Heart left ventricle (tissue), 13 donors: Measurements from ENCODE around the gene LENG9.

Source experiments
- CTCF ChIP-seq, 12 donors: fragments of 200-600 bp; sonication (generic) in 4 of 12; IDR thresholded peaks; one replicate each; pipeline versions ENCODE4 v1.5.0 to v1.8.0; 2018 to 2022; ENCODE audit warnings: antibody characterized with exemption in 12 of 12, mild to moderate bottlenecking in 5 of 12
- POLR2A ChIP-seq, 2 donors: fragments of 450-650 bp; IDR thresholded peaks; one replicate each; pipeline ENCODE4 v1.6.1; 2017; ENCODE audit warnings: antibody characterized with exemption in 2 of 2, mild to moderate bottlenecking in 2 of 2, moderate library complexity in 2 of 2
- donor health status: ischemic (EF 13 %, LVEDD 7.1; RV severe dilation, severe dysfunction).
- donor health status: DM: no; HTN: yes; CAD: no.
- donor health status: DM: no; HTN: no; CAD: no.
- donor health status: ischemic (EF 25% LVEDD 6.9; RV normal size, moderate dysfunction).
- donor health status: ischemic (EF 25% LVEDD 5.7; RV mildly dilated, moderate dysfunction).
- donor health status: ischemic (EF 35%, LVEDD 5.7; RV mildly dilated, moderate dysfunction).
- donor health status: nonischemic (EF 11% LVEDD 7.7; RV severe dilation, severe dysfunction).
- donor health status: DM: yes; HTN: yes; CAD: no.
- donor health status: PGD.
- donor health status: ischemic (EF 29% LVEDD 5.4; RV normal size, mild dysfunction).
- donor health status: nonischemic (EF 23%, LVEDD 6.1; RV moderate dilation, normal function).

- TF ChIP-seq CTCF (IDR thresholded peaks at IDR 0.05): no peak
- TF ChIP-seq POLR2A (IDR thresholded peaks at IDR 0.05): no peak
These were observed 18.8 kb downstream of the LENG9 start for GRCh38 chr19:54444737-54445136.
